ENCODE results near the gene TP53INP2.
"Not testable (repeated sequence)": the region's sequence is repeated elsewhere in the genome, so short reads cannot be mapped to it uniquely, and the experiment has no call there.

The TP53INP2 gene

DNA sequence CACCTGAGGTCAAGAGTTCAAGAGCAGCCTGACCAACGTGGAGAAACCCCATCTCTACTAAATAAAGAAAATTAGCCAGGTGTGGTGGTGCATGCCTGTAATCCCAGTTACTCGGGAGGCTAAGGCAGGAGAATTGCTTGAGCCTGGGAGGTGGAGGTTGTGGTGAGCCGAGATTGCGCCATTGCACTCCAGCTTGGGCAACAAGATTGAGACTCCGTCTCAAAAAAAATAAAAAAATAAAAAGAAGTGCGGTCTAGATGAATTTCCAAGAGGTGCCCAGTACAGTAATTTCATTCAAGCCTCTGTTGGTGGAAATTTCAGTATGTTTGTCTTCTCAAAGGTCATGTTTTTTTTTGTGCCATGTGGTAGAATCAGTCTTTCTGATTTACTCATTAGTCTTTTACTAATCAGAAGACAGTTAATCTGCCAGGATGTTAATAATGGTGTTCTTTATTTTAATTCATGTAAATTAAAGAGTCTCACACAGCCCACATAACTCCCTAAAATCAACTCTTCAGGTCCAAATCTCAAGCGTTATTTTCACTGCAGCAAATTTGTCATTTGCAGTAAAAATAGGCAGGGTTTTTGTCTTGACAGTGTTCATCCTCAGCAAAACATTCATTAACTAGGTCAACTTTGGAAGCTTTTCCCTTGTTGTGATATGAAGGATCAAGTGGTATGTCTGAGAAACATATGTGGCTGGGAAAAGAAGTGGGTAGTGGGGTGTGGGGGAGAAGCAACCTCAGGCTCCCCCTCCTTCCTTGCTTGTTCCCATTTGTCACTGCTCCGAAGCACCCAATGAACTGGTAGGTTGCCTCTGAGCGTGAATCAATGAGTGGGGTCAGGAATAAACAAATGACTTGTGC lies 13.3 kb downstream of the TP53INP2 start:
- H3K36me3 ChIP-seq (replicated peaks in 1 of 2; ENCODE audit: control insufficient read depth in 2 of 2, insufficient read depth in 2 of 2, low read length in 2 of 2), result peaks cover 15 to 89% of the 10 kb centered on the region in 2 donors
- H3K4me3 ChIP-seq (ENCODE audit: low read length in 2 of 2), result no peak overlapping the region
- no peak for DNase-seq (ENCODE audit: low spot score)
- no peaks in the 10 kb centered on the region for H3K4me1 ChIP-seq (ENCODE audit: control insufficient read depth in 2 of 2, insufficient read depth in 1 of 2, low read depth in 1 of 2, low read length in 2 of 2)
- H3K27ac ChIP-seq (replicated peaks; ENCODE audit: low read length), result no peak overlapping the region
- no peak overlapping the region for H2BK12ac ChIP-seq (ENCODE audit: low read length)
- peaks cover 0 to 2% of the 10 kb centered on the region in 2 donors for H3K9me3 ChIP-seq (replicated peaks in 1 of 2; ENCODE audit: control insufficient read depth in 2 of 2, insufficient read depth in 1 of 2, low read depth in 1 of 2, low read length in 2 of 2)
- H2BK120ac ChIP-seq (ENCODE audit: low read depth, low read length), result no peak overlapping the region
- no peak overlapping the region for H3K14ac ChIP-seq (ENCODE audit: low read length)
- no peak overlapping the region for H3K18ac ChIP-seq (ENCODE audit: low read length)
- no peak overlapping the region for H2AFZ ChIP-seq (ENCODE audit: low read length)
- H3K9ac ChIP-seq (ENCODE audit: low read depth, low read length, poor library complexity), result no peak overlapping the region
- no peak overlapping the region for H3K23ac ChIP-seq (ENCODE audit: low read depth, low read length, poor library complexity)
- no CpG with 5 or more reads among the region's 9 CpGs for WGBS, 2 donors (ENCODE audit: extremely low coverage in 2 of 2, insufficient read length in 2 of 2, insufficient replicate concordance in 1 of 2)
- H3K4me2 ChIP-seq (ENCODE audit: insufficient read depth, low read length, poor library complexity, severe bottlenecking), result no peak overlapping the region
- no peak overlapping the region for H2BK15ac ChIP-seq (ENCODE audit: low read length)
- H2BK5ac ChIP-seq (ENCODE audit: low read length), result no peak overlapping the region
- no peak overlapping the region for H2AK5ac ChIP-seq (ENCODE audit: low read depth, low read length)
- H3K27me3 ChIP-seq (ENCODE audit: control insufficient read depth in 3 of 3, insufficient read depth in 3 of 3, low read depth in 1 of 3, low read length in 3 of 3), result no peaks in the 10 kb centered on the region
- no peak overlapping the region for H3K4ac ChIP-seq (ENCODE audit: low read length)
- no peaks in the 10 kb centered on the region for H3K79me1 ChIP-seq (ENCODE audit: low read depth, low read length)
- H4K8ac ChIP-seq (ENCODE audit: low read depth, low read length), result no peak overlapping the region
- H4K91ac ChIP-seq (ENCODE audit: low read depth, low read length, poor library complexity), result no peak overlapping the region

DNA sequence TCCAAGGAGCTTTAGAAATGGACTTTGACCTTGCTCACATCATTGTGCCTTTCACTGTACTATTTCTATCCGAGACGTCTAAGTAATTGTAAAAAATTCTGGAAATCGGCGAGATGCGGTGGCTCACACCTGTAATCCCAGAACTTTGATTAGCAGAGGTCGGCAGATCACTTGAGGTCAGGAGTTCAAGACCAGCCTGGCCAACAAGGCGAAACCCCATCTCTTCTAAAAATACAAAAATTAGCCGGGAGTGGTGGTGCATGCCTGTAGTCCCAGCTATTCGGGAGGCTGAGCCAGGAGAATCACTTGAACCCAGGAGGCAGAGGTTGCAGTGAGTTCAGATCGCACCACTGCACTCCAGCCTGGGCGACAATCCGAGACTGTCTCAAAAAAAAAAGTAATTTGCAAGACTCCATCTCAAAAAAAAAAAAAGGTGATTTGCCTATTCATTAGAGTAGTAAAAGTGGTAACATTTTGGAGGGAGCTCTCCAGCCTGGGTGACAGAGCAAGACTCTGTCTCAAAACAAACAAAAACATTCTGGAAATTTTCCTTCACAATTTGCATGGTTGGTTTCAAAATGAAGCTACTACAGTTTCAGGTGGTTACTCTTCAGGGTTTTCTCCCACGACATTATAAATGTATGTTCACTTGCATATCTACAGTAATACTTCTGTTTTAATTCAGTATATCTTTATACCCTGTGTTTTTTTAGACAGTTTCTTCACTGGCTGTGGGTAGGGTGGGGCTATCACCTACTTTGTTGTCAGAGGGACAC lies 15.3 kb downstream of the TP53INP2 start:
- H3K4ac ChIP-seq (ENCODE audit: low read length); H3K23ac ChIP-seq (ENCODE audit: low read depth, low read length, poor library complexity); H3K79me1 ChIP-seq (ENCODE audit: low read depth, low read length); H4K91ac ChIP-seq (ENCODE audit: low read depth, low read length, poor library complexity); H3K4me1 ChIP-seq (ENCODE audit: control insufficient read depth in 2 of 2, insufficient read depth in 1 of 2, low read depth in 1 of 2, low read length in 2 of 2); H3K9ac ChIP-seq (ENCODE audit: low read depth, low read length, poor library complexity); H3K27ac ChIP-seq (replicated peaks; ENCODE audit: low read length); H3K14ac ChIP-seq (ENCODE audit: low read length); DNase-seq (ENCODE audit: low spot score); H3K9me3 ChIP-seq (replicated peaks in 1 of 2; ENCODE audit: control insufficient read depth in 2 of 2, insufficient read depth in 1 of 2, low read depth in 1 of 2, low read length in 2 of 2); H3K18ac ChIP-seq (ENCODE audit: low read length); H3K4me2 ChIP-seq (ENCODE audit: insufficient read depth, low read length, poor library complexity, severe bottlenecking); H2BK120ac ChIP-seq (ENCODE audit: low read depth, low read length); H3K27me3 ChIP-seq (ENCODE audit: control insufficient read depth in 3 of 3, insufficient read depth in 3 of 3, low read depth in 1 of 3, low read length in 3 of 3); H2BK12ac ChIP-seq (ENCODE audit: low read length); H2BK5ac ChIP-seq (ENCODE audit: low read length); H2AFZ ChIP-seq (ENCODE audit: low read length); H2BK15ac ChIP-seq (ENCODE audit: low read length); H3K4me3 ChIP-seq (ENCODE audit: low read length in 2 of 2); H4K8ac ChIP-seq (ENCODE audit: low read depth, low read length); H2AK5ac ChIP-seq (ENCODE audit: low read depth, low read length): not testable (repeated sequence)
- peaks cover 19 to 91% of the 10 kb centered on the region in 2 donors for H3K36me3 ChIP-seq (replicated peaks in 1 of 2; ENCODE audit: control insufficient read depth in 2 of 2, insufficient read depth in 2 of 2, low read length in 2 of 2)
- WGBS, 2 donors (ENCODE audit: extremely low coverage in 2 of 2, insufficient read length in 2 of 2, insufficient replicate concordance in 1 of 2), result no CpG with 5 or more reads among the region's 13 CpGs

DNA sequence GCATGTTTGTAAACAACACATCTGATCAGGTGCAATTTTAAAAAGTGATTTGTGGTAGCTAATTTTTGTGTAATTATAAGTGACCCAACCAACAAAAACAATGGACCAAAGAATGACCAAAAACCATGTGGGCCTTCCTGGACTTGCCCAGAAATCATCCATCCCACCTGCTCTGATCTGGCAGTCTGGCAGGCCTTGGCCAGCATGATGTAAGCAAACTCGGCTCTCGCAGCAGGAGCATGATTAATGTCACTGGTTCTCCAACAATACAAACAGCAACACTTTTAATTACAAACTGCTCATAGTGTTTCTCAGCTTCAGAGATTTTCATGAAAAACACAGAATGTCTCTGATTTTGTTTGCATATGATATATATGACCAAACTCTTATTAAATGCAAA lies 16.1 kb downstream of the TP53INP2 start:
- Histone ChIP-seq H2BK120ac (ENCODE audit: low read depth, low read length) (no peak overlapping the region), H4K91ac (ENCODE audit: low read depth, low read length, poor library complexity) (no peak overlapping the region), H3K9me3 (replicated peaks in 1 of 2; ENCODE audit: control insufficient read depth in 2 of 2, insufficient read depth in 1 of 2, low read depth in 1 of 2, low read length in 2 of 2) (no peaks in the 10 kb centered on the region), H3K4ac (ENCODE audit: low read length) (no peak overlapping the region), H3K9ac (ENCODE audit: low read depth, low read length, poor library complexity) (no peak overlapping the region), H4K8ac (ENCODE audit: low read depth, low read length) (no peak overlapping the region), H3K18ac (ENCODE audit: low read length) (no peak overlapping the region), H3K27me3 (ENCODE audit: control insufficient read depth in 3 of 3, insufficient read depth in 3 of 3, low read depth in 1 of 3, low read length in 3 of 3) (no peaks in the 10 kb centered on the region), H2BK12ac (ENCODE audit: low read length) (no peak overlapping the region), H3K4me3 (ENCODE audit: low read length in 2 of 2) (no peak overlapping the region), H3K27ac (replicated peaks; ENCODE audit: low read length) (no peak overlapping the region), H3K36me3 (replicated peaks in 1 of 2; ENCODE audit: control insufficient read depth in 2 of 2, insufficient read depth in 2 of 2, low read length in 2 of 2) (peaks cover 20 to 88% of the 10 kb centered on the region in 2 donors), H3K4me1 (ENCODE audit: control insufficient read depth in 2 of 2, insufficient read depth in 1 of 2, low read depth in 1 of 2, low read length in 2 of 2) (no peaks in the 10 kb centered on the region), H2AK5ac (ENCODE audit: low read depth, low read length) (no peak overlapping the region), H3K14ac (ENCODE audit: low read length) (no peak overlapping the region), H2BK15ac (ENCODE audit: low read length) (no peak overlapping the region), H3K23ac (ENCODE audit: low read depth, low read length, poor library complexity) (no peak overlapping the region), H3K4me2 (ENCODE audit: insufficient read depth, low read length, poor library complexity, severe bottlenecking) (no peak overlapping the region), H3K79me1 (ENCODE audit: low read depth, low read length) (no peaks in the 10 kb centered on the region), H2BK5ac (ENCODE audit: low read length) (no peak overlapping the region), H2AFZ (ENCODE audit: low read length) (no peak overlapping the region)
- no CpG with 5 or more reads among the region's 2 CpGs for WGBS, 2 donors (ENCODE audit: extremely low coverage in 2 of 2, insufficient read length in 2 of 2, insufficient replicate concordance in 1 of 2)
- DNase-seq (ENCODE audit: low spot score), result no peak

DNA sequence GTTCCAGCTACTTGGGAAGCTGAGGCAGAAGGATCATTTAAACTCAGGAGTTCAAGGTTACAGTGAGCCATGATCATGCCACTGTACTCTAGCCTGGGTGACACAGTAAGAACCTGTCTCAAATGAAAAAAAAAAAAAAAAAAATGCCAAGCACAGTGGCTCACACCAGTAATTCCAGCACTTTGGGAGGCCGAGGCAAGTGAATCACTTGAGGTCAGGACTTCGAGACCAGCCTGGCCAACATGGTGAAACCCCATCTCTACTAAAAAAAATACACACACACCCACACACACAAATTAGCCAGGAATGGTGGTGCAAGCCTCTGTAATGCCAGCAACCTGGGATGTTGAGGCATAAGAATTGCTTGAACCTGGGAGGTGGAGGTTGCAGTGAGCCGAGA lies 18.4 kb downstream of the TP53INP2 start:
- H4K91ac ChIP-seq (ENCODE audit: low read depth, low read length, poor library complexity); H3K79me1 ChIP-seq (ENCODE audit: low read depth, low read length); H4K8ac ChIP-seq (ENCODE audit: low read depth, low read length); H3K27me3 ChIP-seq (ENCODE audit: control insufficient read depth in 3 of 3, insufficient read depth in 3 of 3, low read depth in 1 of 3, low read length in 3 of 3); H3K4me1 ChIP-seq (ENCODE audit: control insufficient read depth in 2 of 2, insufficient read depth in 1 of 2, low read depth in 1 of 2, low read length in 2 of 2); H2BK120ac ChIP-seq (ENCODE audit: low read depth, low read length); H3K18ac ChIP-seq (ENCODE audit: low read length); H3K14ac ChIP-seq (ENCODE audit: low read length); H3K23ac ChIP-seq (ENCODE audit: low read depth, low read length, poor library complexity); H2BK5ac ChIP-seq (ENCODE audit: low read length); H3K4ac ChIP-seq (ENCODE audit: low read length); H2BK15ac ChIP-seq (ENCODE audit: low read length); H3K9ac ChIP-seq (ENCODE audit: low read depth, low read length, poor library complexity); H2BK12ac ChIP-seq (ENCODE audit: low read length); H3K27ac ChIP-seq (replicated peaks; ENCODE audit: low read length); DNase-seq (ENCODE audit: low spot score); H3K9me3 ChIP-seq (replicated peaks in 1 of 2; ENCODE audit: control insufficient read depth in 2 of 2, insufficient read depth in 1 of 2, low read depth in 1 of 2, low read length in 2 of 2); H2AFZ ChIP-seq (ENCODE audit: low read length); H3K4me2 ChIP-seq (ENCODE audit: insufficient read depth, low read length, poor library complexity, severe bottlenecking); H2AK5ac ChIP-seq (ENCODE audit: low read depth, low read length); H3K4me3 ChIP-seq (ENCODE audit: low read length in 2 of 2): not testable (repeated sequence)
- WGBS, 2 donors (ENCODE audit: extremely low coverage in 2 of 2, insufficient read length in 2 of 2, insufficient replicate concordance in 1 of 2), result no CpG with 5 or more reads among the region's 3 CpGs
- H3K36me3 ChIP-seq (replicated peaks in 1 of 2; ENCODE audit: control insufficient read depth in 2 of 2, insufficient read depth in 2 of 2, low read length in 2 of 2), result peaks cover 27 to 88% of the 10 kb centered on the region in 2 donors

Measured in neuronal stem cell (in vitro differentiated cells).